Lower lobe of right lung (tissue), 2 donors: Measurements from ENCODE around the gene DCANP1. TPM values are rescaled to one million over a fixed set of nuclear protein-coding genes. Genes with fewer than 3 reads are reported as not detected.

Experiments used
- ATAC-seq, 2 donors: fragments of 200-7000 bp; cut with Tn5 transposase; one replicate each; pipeline ENCODE4 v1.9.1; 2020 to 2022; ENCODE audit warnings: mild to moderate bottlenecking in 2 of 2, moderate library complexity in 2 of 2
- DNase-seq: peaks from one replicate; pipeline ENCODE4 v3.0.0-alpha.2; 2020
- H3K27ac ChIP-seq: fragments of 200-600 bp; one replicate; pipeline ENCODE4 v1.8.0; 2022
- H3K27me3 ChIP-seq: fragments of 200-600 bp; one replicate; pipeline ENCODE4 v1.8.0; 2022; ENCODE audit warnings: low read depth
- H3K36me3 ChIP-seq: fragments of 200-600 bp; one replicate; pipeline ENCODE4 v1.8.0; 2022; ENCODE audit warnings: mild to moderate bottlenecking
- H3K4me1 ChIP-seq: fragments of 200-600 bp; one replicate; pipeline ENCODE4 v1.8.0; 2022
- H3K4me3 ChIP-seq: fragments of 200-600 bp; one replicate; pipeline ENCODE4 v1.8.0; 2022; ENCODE audit warnings: mild to moderate bottlenecking
- H3K9me3 ChIP-seq: fragments of 200-600 bp; one replicate; pipeline ENCODE4 v1.8.0; 2022
- CTCF ChIP-seq: fragments of 200-600 bp; IDR thresholded peaks from one replicate; pipeline ENCODE4 v1.8.0; 2022; ENCODE audit warnings: antibody characterized with exemption, mild to moderate bottlenecking
- intact Hi-C: fragments of 100-400 bp; cut with DNase I; formaldehyde crosslinking; loops from one replicate; pipeline ENCODE4 v1.11.0; 2022
- total RNA-seq: library from RNA; stranded (reverse); fragmentation: NEBNext Ultra II Directional; extraction: Animal tissue kit (Norgen Biotek cat#: 25700); gene quantifications from one replicate; pipeline ENCODE4 v1.2.1, GENCODE V29; 2021
- donor health status: DM: no; HTN: yes; CAD: no; lungs with severe emphysema.

Gene DCANP1
- total RNA-seq, 1 donor from 2014 or later = not detected

- intact Hi-C loops = no loop called here
These were observed 11.4 kb downstream of the DCANP1 start for GRCh38 chr5:135435467-135436330.

GRCh38 chr5:135434591-135435466 lies 12.3 kb downstream of the DCANP1 start:
- no peak for DNase-seq
- TF ChIP-seq CTCF = no peak
- no peaks in the 10 kb centered on the region for H3K36me3 ChIP-seq
- peaks cover 17% of the 10 kb centered on the region for H3K27me3 ChIP-seq
- no peaks in the 10 kb centered on the region for H3K9me3 ChIP-seq
- no peak overlapping the region for H3K4me3 ChIP-seq
- peak overlapping the region; percentile 55 for H3K27ac ChIP-seq
- no peak for ATAC-seq
- intact Hi-C loops = no loop called here
- H3K4me1 ChIP-seq = peaks cover 27% of the 10 kb centered on the region

More at GRCh38 chr5:135435467-135436330, 11.4 kb downstream of the DCANP1 start:
- Histone ChIP-seq H3K4me1 (peaks cover 27% of the 10 kb centered on the region), H3K36me3 (no peaks in the 10 kb centered on the region), H3K4me3 (no peak overlapping the region), H3K27me3 (peaks cover 17% of the 10 kb centered on the region), H3K9me3 (no peaks in the 10 kb centered on the region), H3K27ac (no peak overlapping the region)
- ATAC-seq (no peak), DNase-seq (no peak)
- no peak for TF ChIP-seq CTCF

GRCh38 chr5:135433681-135434426 lies 13.3 kb downstream of the DCANP1 start:
- H3K4me3 ChIP-seq = no peak overlapping the region
- peaks cover 17% of the 10 kb centered on the region for H3K27me3 ChIP-seq
- H3K27ac ChIP-seq = peak overlapping the region; percentile 55
- no peak for DNase-seq
- H3K36me3 ChIP-seq = no peaks in the 10 kb centered on the region
- H3K9me3 ChIP-seq = no peaks in the 10 kb centered on the region
- peaks cover 27% of the 10 kb centered on the region for H3K4me1 ChIP-seq
- peak; percentile 50 to 65 for ATAC-seq
- intact Hi-C loops = no loop called here
- no peak for TF ChIP-seq CTCF

DNA sequence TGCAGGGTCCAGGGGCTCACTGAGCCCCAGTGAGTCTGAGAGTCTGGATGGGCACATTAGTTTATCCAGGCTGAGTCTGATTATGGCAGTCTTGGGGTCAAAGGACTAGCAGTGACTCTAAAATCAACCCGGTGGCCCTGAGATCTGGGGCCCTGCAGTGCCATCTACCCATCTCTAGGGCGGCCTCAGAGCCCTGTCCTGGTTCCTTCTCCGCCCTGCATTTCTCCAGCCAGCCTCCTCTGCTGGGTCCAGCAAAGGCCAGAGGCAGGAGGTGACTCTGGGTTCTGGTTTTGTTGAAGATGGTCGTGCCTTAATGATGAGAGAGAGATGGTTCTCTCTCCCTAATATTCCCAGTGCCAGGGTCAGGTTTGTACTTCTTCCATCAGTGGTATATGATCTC lies 15.0 kb downstream of the DCANP1 start:
- Histone ChIP-seq H3K9me3 (peaks cover 5% of the 10 kb centered on the region), H3K36me3 (no peaks in the 10 kb centered on the region), H3K4me1 (peaks cover 19% of the 10 kb centered on the region), H3K27ac (no peak overlapping the region), H3K4me3 (no peak overlapping the region), H3K27me3 (peaks cover 17% of the 10 kb centered on the region)
- no peak for ATAC-seq
- DNase-seq = no peak
- intact Hi-C loops = no loop called here
- TF ChIP-seq CTCF = no peak

DNA sequence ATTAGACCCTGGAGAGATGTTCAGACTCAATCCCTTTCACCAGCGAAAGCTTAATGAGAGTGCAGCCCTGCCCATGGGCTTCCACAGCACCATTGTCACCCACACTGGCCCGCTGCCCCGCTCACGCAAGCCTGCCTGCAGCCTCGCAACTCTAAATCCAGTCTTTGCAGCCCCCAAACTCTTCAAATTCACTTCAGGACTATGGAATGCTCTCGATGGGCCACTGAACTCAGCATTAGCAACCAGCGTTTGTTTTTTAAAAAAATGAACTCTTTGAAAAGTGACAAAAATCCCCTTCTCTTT lies 17.1 kb downstream of the DCANP1 start:
- Histone ChIP-seq H3K4me3 (no peak overlapping the region), H3K27ac (no peak overlapping the region), H3K9me3 (peaks cover 5% of the 10 kb centered on the region), H3K36me3 (no peaks in the 10 kb centered on the region), H3K27me3 (peaks cover 12% of the 10 kb centered on the region), H3K4me1 (peaks cover 9% of the 10 kb centered on the region)
- no peak for TF ChIP-seq CTCF
- DNase-seq = no peak
- no peak for ATAC-seq
- intact Hi-C loops = no loop called here
